ENCODE measurements around the gene CHID1. TPM values are rescaled to one million over a fixed set of nuclear protein-coding genes. Genes with fewer than 3 reads are reported as not detected.
A peak's percentile ranks its signal among the peaks of the same experiment; 100 is the strongest.

CHID1 gene
- polyA plus RNA-seq, 1 donor: 82.9 TPM

- no peak for DNase-seq
- H3K36me3 ChIP-seq (ENCODE audit: control insufficient read depth, insufficient read depth, low read length): peaks cover 7% of the 10 kb centered on the region
- H3K27me3 ChIP-seq (ENCODE audit: control insufficient read depth, insufficient read depth, low read length): peaks cover 55% of the 10 kb centered on the region
- H3K9me3 ChIP-seq (ENCODE audit: control insufficient read depth, low read depth, low read length): no peaks in the 10 kb centered on the region
- no CpG with 5 or more reads among the region's 39 CpGs for WGBS (ENCODE audit: insufficient coverage, low lambda C conversion rate)
- H3K4me3 ChIP-seq (ENCODE audit: low read length): peak overlapping the region; percentile 45
- peaks cover 70% of the 10 kb centered on the region for H3K4me1 ChIP-seq (ENCODE audit: control insufficient read depth, insufficient read depth, low read length)
- H3K27ac ChIP-seq (ENCODE audit: low read length): no peak overlapping the region
Measured at GRCh38 chr11:829847-830294, 80.7 kb downstream of the CHID1 start.

- peaks cover 66% of the 10 kb centered on the region for H3K4me1 ChIP-seq (ENCODE audit: control insufficient read depth, insufficient read depth, low read length)
- H3K36me3 ChIP-seq (ENCODE audit: control insufficient read depth, insufficient read depth, low read length): peaks cover 9% of the 10 kb centered on the region
- H3K27ac ChIP-seq (ENCODE audit: low read length): peak overlapping the region; percentile 98
- peak in 1 of 2 donors; percentile 64 for DNase-seq
- whole genome bisulfite sequencing (ENCODE audit: insufficient coverage, low lambda C conversion rate): no CpG with 5 or more reads among the region's 40 CpGs
- peaks cover 55% of the 10 kb centered on the region for H3K27me3 ChIP-seq (ENCODE audit: control insufficient read depth, insufficient read depth, low read length)
- no peaks in the 10 kb centered on the region for H3K9me3 ChIP-seq (ENCODE audit: control insufficient read depth, low read depth, low read length)
- peak overlapping the region; percentile 45 for H3K4me3 ChIP-seq (ENCODE audit: low read length)
Measured at GRCh38 chr11:829176-829846, 81.3 kb downstream of the CHID1 start.

GRCh38 chr11:828506-829175, 82.0 kb downstream of the CHID1 start:
- H3K9me3 ChIP-seq (ENCODE audit: control insufficient read depth, low read depth, low read length): no peaks in the 10 kb centered on the region
- H3K27ac ChIP-seq (ENCODE audit: low read length): peak overlapping the region; percentile 98
- DNase-seq: no peak
- WGBS (ENCODE audit: insufficient coverage, low lambda C conversion rate): no CpG with 5 or more reads among the region's 21 CpGs
- H3K4me3 ChIP-seq (ENCODE audit: low read length): no peak overlapping the region
- H3K36me3 ChIP-seq (ENCODE audit: control insufficient read depth, insufficient read depth, low read length): peaks cover 15% of the 10 kb centered on the region
- H3K27me3 ChIP-seq (ENCODE audit: control insufficient read depth, insufficient read depth, low read length): peaks cover 55% of the 10 kb centered on the region
- H3K4me1 ChIP-seq (ENCODE audit: control insufficient read depth, insufficient read depth, low read length): peaks cover 68% of the 10 kb centered on the region

GRCh38 chr11:827897-828192, 82.8 kb downstream of the CHID1 start, which contains the start of gene CRACR2B:
Gene CRACR2B (plus strand): TSS chr11:827919. CDS start chr11:828608, 689 bp downstream.
- Histone ChIP-seq H3K4me1 (ENCODE audit: control insufficient read depth, insufficient read depth, low read length) (peaks cover 68% of the 10 kb centered on the region), H3K4me3 (ENCODE audit: low read length) (peak within 1 kb of the TSS; percentile 57), H3K27ac (ENCODE audit: low read length) (peak within 1 kb of the TSS; percentile 98), H3K9me3 (ENCODE audit: control insufficient read depth, low read depth, low read length) (no peaks in the 10 kb centered on the region), H3K36me3 (ENCODE audit: control insufficient read depth, insufficient read depth, low read length) (peaks cover 20% of the 10 kb centered on the region), H3K27me3 (ENCODE audit: control insufficient read depth, insufficient read depth, low read length) (peaks cover 55% of the 10 kb centered on the region)
- no CpG with 5 or more reads among the region's 5 CpGs for WGBS (ENCODE audit: insufficient coverage, low lambda C conversion rate)
- peak; percentile 81 to 92 for DNase-seq

GRCh38 chr11:827146-827896, 83.3 kb downstream of the CHID1 start:
- peak overlapping the region; percentile 57 for H3K4me3 ChIP-seq (ENCODE audit: low read length)
- peaks cover 54% of the 10 kb centered on the region for H3K27me3 ChIP-seq (ENCODE audit: control insufficient read depth, insufficient read depth, low read length)
- H3K4me1 ChIP-seq (ENCODE audit: control insufficient read depth, insufficient read depth, low read length): peaks cover 66% of the 10 kb centered on the region
- H3K36me3 ChIP-seq (ENCODE audit: control insufficient read depth, insufficient read depth, low read length): peaks cover 23% of the 10 kb centered on the region
- DNase-seq: peak in 1 of 2 donors; percentile 87
- H3K9me3 ChIP-seq (ENCODE audit: control insufficient read depth, low read depth, low read length): no peaks in the 10 kb centered on the region
- WGBS (ENCODE audit: insufficient coverage, low lambda C conversion rate): no CpG with 5 or more reads among the region's 66 CpGs
- H3K27ac ChIP-seq (ENCODE audit: low read length): peak overlapping the region; percentile 98

GRCh38 chr11:826836-827145, 83.8 kb downstream of the CHID1 start:
- Histone ChIP-seq H3K27ac (ENCODE audit: low read length) (peak overlapping the region; percentile 98), H3K9me3 (ENCODE audit: control insufficient read depth, low read depth, low read length) (no peaks in the 10 kb centered on the region), H3K4me1 (ENCODE audit: control insufficient read depth, insufficient read depth, low read length) (peaks cover 65% of the 10 kb centered on the region), H3K4me3 (ENCODE audit: low read length) (peak overlapping the region; percentile 57), H3K27me3 (ENCODE audit: control insufficient read depth, insufficient read depth, low read length) (peaks cover 49% of the 10 kb centered on the region), H3K36me3 (ENCODE audit: control insufficient read depth, insufficient read depth, low read length) (peaks cover 29% of the 10 kb centered on the region)
- DNase-seq: no peak
- WGBS (ENCODE audit: insufficient coverage, low lambda C conversion rate): 0% methylated on average over 1 of the region's 22 CpGs

- no CpG with 5 or more reads among the region's 9 CpGs for WGBS (ENCODE audit: insufficient coverage, low lambda C conversion rate)
- peak overlapping the region; percentile 57 for H3K4me3 ChIP-seq (ENCODE audit: low read length)
Measured at GRCh38 chr11:826227-826621, 84.4 kb downstream of the CHID1 start.

GRCh38 chr11:825366-826226, 85.0 kb downstream of the CHID1 start:
- H3K36me3 ChIP-seq (ENCODE audit: control insufficient read depth, insufficient read depth, low read length): peaks cover 35% of the 10 kb centered on the region
- H3K4me1 ChIP-seq (ENCODE audit: control insufficient read depth, insufficient read depth, low read length): peaks cover 66% of the 10 kb centered on the region
- H3K27ac ChIP-seq (ENCODE audit: low read length): peak overlapping the region; percentile 98
- no CpG with 5 or more reads among the region's 12 CpGs for WGBS (ENCODE audit: insufficient coverage, low lambda C conversion rate)
- DNase-seq: peak in 1 of 2 donors; percentile 56
- no peaks in the 10 kb centered on the region for H3K9me3 ChIP-seq (ENCODE audit: control insufficient read depth, low read depth, low read length)
- H3K27me3 ChIP-seq (ENCODE audit: control insufficient read depth, insufficient read depth, low read length): peaks cover 37% of the 10 kb centered on the region
- no peak overlapping the region for H3K4me3 ChIP-seq (ENCODE audit: low read length)

More at GRCh38 chr11:826227-826621, 84.4 kb downstream of the CHID1 start:
- peaks cover 34% of the 10 kb centered on the region for H3K36me3 ChIP-seq (ENCODE audit: control insufficient read depth, insufficient read depth, low read length)
- peaks cover 44% of the 10 kb centered on the region for H3K27me3 ChIP-seq (ENCODE audit: control insufficient read depth, insufficient read depth, low read length)
- H3K27ac ChIP-seq (ENCODE audit: low read length): peak overlapping the region; percentile 98
- H3K4me1 ChIP-seq (ENCODE audit: control insufficient read depth, insufficient read depth, low read length): peaks cover 65% of the 10 kb centered on the region
- no peaks in the 10 kb centered on the region for H3K9me3 ChIP-seq (ENCODE audit: control insufficient read depth, low read depth, low read length)
- peak in 1 of 2 donors; percentile 59 for DNase-seq

- H3K36me3 ChIP-seq (ENCODE audit: control insufficient read depth, insufficient read depth, low read length): peaks cover 35% of the 10 kb centered on the region
- H3K9me3 ChIP-seq (ENCODE audit: control insufficient read depth, low read depth, low read length): no peaks in the 10 kb centered on the region
- H3K4me1 ChIP-seq (ENCODE audit: control insufficient read depth, insufficient read depth, low read length): peaks cover 62% of the 10 kb centered on the region
- H3K27ac ChIP-seq (ENCODE audit: low read length): peak overlapping the region; percentile 98
- WGBS (ENCODE audit: insufficient coverage, low lambda C conversion rate): no CpG with 5 or more reads among the region's 11 CpGs
- no peak overlapping the region for H3K4me3 ChIP-seq (ENCODE audit: low read length)
- H3K27me3 ChIP-seq (ENCODE audit: control insufficient read depth, insufficient read depth, low read length): peaks cover 31% of the 10 kb centered on the region
- no peak for DNase-seq
Measured at GRCh38 chr11:824942-825341, 85.7 kb downstream of the CHID1 start.

All from large intestine (tissue), 3 donors.